HG02610 (cell line): Measurements from ENCODE around the gene LRFN5.
"Not testable (repeated sequence)": the region's sequence is repeated elsewhere in the genome, so short reads cannot be mapped to it uniquely, and the experiment has no call there.

Experiments
- ATAC-seq: cut with Tn5 transposase; IDR thresholded peaks from one replicate; pipeline ENCODE4 v1.9.1; 2021; ENCODE audit warnings: mild to moderate bottlenecking, moderate library complexity; ENCODE audit not compliant: unreplicated experiment

The LRFN5 gene

GRCh38 chr14:41878321-41878720 lies 271.6 kb downstream of the LRFN5 start:
- ATAC-seq: no peak

GRCh38 chr14:41891624-41892023 lies 284.9 kb downstream of the LRFN5 start:
- ATAC-seq: no peak

GRCh38 chr14:41899416-41899815 lies 292.7 kb downstream of the LRFN5 start:
- ATAC-seq: no peak

GRCh38 chr14:41900644-41901043 lies 294.0 kb downstream of the LRFN5 start:
- ATAC-seq: no peak

GRCh38 chr14:41901089-41901488 lies 294.4 kb downstream of the LRFN5 start:
- ATAC-seq: no peak

GRCh38 chr14:41905394-41905964 lies 298.8 kb downstream of the LRFN5 start:
- ATAC-seq: no peak

GRCh38 chr14:41911155-41911554 lies 304.5 kb downstream of the LRFN5 start:
- not testable (repeated sequence) for ATAC-seq

GRCh38 chr14:41913398-41913797 lies 306.7 kb downstream of the LRFN5 start:
- ATAC-seq: no peak

- ATAC-seq: no peak
Observed at GRCh38 chr14:41915732-41916131, 309.1 kb downstream of the LRFN5 start.

- ATAC-seq: no peak
Observed at GRCh38 chr14:41916313-41916712, 309.6 kb downstream of the LRFN5 start.

GRCh38 chr14:41925409-41925808 lies 318.7 kb downstream of the LRFN5 start:
- ATAC-seq: no peak

GRCh38 chr14:41950428-41951151 lies 343.9 kb downstream of the LRFN5 start:
- ATAC-seq: no peak
